ENCODE measurements around the gene ZBTB45. TPM values are rescaled to one million over a fixed set of nuclear protein-coding genes. Genes with fewer than 3 reads are reported as not detected.

ZBTB45 gene
- total RNA-seq, 1 experiment from 2014 or later: 14.8 TPM

GRCh38 chr19:58518256-58519086 lies 1.1 kb downstream of the ZBTB45 start:
- DNase-seq: no peak
- H3K9me3 ChIP-seq: no peaks in the 10 kb centered on the region
- BruUV-seq (replicated peaks): no TSS peak
- intact Hi-C loops (cut with micrococcal nuclease; ENCODE audit: unreplicated experiment): loop anchor here (1.0 to 2.0 kb wide), 8 partner anchors 19 to 190 kb away; partner anchors contain the start of genes RPS5, TRIM28, UBE2M and ZNF324
- H3K4me3 ChIP-seq (ENCODE audit: low read depth, low read length): peak overlapping the region; percentile 55
- ChIA-PET CTCF (interaction anchor here (0.9 to 2.2 kb wide), 10 partner anchors 14 to 156 kb away, joined by 3 to 22 read pairs (median 4); partner anchors contain the start of genes CHMP2A, TRIM28, ZNF324B and ZNF497), POLR2A (interaction anchor here (0.6 to 2.2 kb wide), 2 partner anchors 25 to 279 kb away, joined by 4 to 37 read pairs; partner anchors contain the start of gene TRIM28)
- no peaks in the 10 kb centered on the region for H3K27me3 ChIP-seq (replicated peaks; ENCODE audit: control insufficient read depth, insufficient read depth, low read length)
- peaks cover 3% of the 10 kb centered on the region; the same call in 1 of the 2 replicates for H3K36me3 ChIP-seq (ENCODE audit: control insufficient read depth, insufficient read depth, low read length)
- H3K27me3 Mint-ChIP-seq (ENCODE audit: insufficient read depth, unreplicated experiment): no peaks in the 10 kb centered on the region
- H3K4me3 Mint-ChIP-seq (ENCODE audit: unreplicated experiment): peak overlapping the region; percentile 85
- H3K4me1 ChIP-seq: peaks cover 13% of the 10 kb centered on the region
- peaks cover 44% of the 10 kb centered on the region for H3K36me3 Mint-ChIP-seq (ENCODE audit: insufficient read depth, unreplicated experiment)
- peak overlapping the region; percentile 85 for H3K27ac Mint-ChIP-seq (ENCODE audit: unreplicated experiment)
- no peak for TF ChIP-seq CTCF (IDR thresholded peaks at IDR 0.05; ENCODE audit: insufficient read depth in 1 of 2, low read depth in 1 of 2, low read length in 1 of 2, severe bottlenecking in 1 of 2, unreplicated experiment in 1 of 2)
- peaks cover 20% of the 10 kb centered on the region for H3K4me1 Mint-ChIP-seq (ENCODE audit: low read depth, unreplicated experiment)
- no peaks in the 10 kb centered on the region for H3K9me3 Mint-ChIP-seq (ENCODE audit: unreplicated experiment)

DNA sequence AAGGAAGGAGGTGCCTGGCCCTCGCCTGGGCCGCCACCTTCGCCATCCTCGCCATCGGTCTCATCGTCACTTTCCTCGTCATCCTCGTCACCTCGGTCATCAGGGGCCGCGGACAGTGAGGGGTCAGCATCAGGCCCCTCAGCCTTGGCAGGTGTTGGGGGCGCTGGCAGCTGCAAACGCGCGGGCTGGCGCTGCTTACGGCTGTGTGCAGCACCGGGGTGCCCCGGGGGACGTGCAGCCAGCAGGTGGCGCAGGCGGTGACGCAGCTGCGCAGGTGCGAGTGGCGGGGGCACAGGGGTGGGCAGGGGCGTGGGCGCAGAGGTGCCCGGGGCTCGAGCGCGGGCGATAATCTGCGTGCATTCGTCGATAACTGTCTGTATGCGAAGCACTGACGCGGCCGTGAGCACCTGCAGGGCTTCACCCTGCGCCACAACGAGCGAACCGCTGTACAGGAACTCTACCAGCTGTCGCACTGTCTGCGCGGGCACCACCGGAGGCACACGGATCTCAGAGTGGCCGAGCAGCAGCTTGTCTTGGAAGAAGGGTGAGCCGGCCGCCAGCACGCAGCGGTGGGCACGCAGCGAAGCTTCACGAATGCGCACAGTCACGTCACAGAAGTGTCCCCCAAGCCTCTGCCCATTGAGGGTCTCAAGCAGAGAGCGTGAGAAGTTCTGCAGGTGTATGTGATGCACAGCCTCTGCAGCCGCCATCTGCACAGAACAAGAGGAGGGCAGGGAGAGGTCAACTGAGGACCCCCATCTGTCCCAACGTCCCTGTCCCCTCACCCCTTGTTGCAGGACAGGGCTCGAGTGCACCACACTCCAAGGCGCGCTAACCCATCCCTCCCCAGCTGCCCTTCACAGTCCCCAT lies 2.4 kb downstream of the ZBTB45 start:
- peaks cover 3% of the 10 kb centered on the region; the same call in 1 of the 2 replicates for H3K36me3 ChIP-seq (ENCODE audit: control insufficient read depth, insufficient read depth, low read length)
- H3K27me3 Mint-ChIP-seq (ENCODE audit: insufficient read depth, unreplicated experiment): no peaks in the 10 kb centered on the region
- DNase-seq: no peak
- peaks cover 52% of the 10 kb centered on the region for H3K36me3 Mint-ChIP-seq (ENCODE audit: insufficient read depth, unreplicated experiment)
- intact Hi-C loops (cut with micrococcal nuclease; ENCODE audit: unreplicated experiment): no loop called here
- no peaks in the 10 kb centered on the region for H3K9me3 ChIP-seq
- no TSS peak for BruUV-seq (replicated peaks)
- ChIA-PET POLR2A (no interaction called here), CTCF (no interaction called here)
- no peak overlapping the region for H3K4me3 Mint-ChIP-seq (ENCODE audit: unreplicated experiment)
- H3K27ac Mint-ChIP-seq (ENCODE audit: unreplicated experiment): no peak overlapping the region
- no peak for TF ChIP-seq CTCF (IDR thresholded peaks at IDR 0.05; ENCODE audit: insufficient read depth in 1 of 2, low read depth in 1 of 2, low read length in 1 of 2, severe bottlenecking in 1 of 2, unreplicated experiment in 1 of 2)
- H3K4me1 Mint-ChIP-seq (ENCODE audit: low read depth, unreplicated experiment): peaks cover 23% of the 10 kb centered on the region
- H3K4me3 ChIP-seq (ENCODE audit: low read depth, low read length): no peak overlapping the region
- no peaks in the 10 kb centered on the region for H3K9me3 Mint-ChIP-seq (ENCODE audit: unreplicated experiment)
- no peaks in the 10 kb centered on the region for H3K27me3 ChIP-seq (replicated peaks; ENCODE audit: control insufficient read depth, insufficient read depth, low read length)
- H3K4me1 ChIP-seq: peaks cover 13% of the 10 kb centered on the region

DNA sequence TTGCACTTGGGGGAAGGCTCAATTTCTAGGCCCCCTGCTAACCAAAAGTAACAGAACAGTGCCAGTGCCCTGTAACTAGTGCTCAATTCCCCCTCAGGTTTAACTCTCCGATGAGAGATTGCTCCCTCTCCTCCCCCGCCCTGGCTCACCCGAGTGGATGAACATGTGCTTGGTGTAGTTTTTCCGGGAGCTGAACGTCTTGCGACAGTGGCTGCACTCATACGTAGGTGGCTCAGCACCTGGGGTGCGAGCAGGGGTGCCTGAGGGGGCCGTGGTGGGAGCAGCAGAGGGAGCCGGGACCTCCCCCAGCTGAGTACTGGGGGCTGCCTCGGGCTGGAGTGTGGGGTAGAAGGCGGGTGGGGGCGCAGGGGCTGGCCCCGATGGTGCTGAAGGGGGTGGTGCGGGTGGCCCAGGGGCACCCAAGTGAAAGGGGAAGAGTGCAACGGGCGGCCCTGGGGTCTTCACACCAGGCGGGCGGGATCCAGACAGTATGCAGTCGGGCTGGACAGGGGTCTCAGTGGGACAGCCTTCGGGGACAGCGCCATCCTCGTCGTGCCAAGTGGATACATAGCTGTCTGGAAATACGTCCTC lies 3.3 kb downstream of the ZBTB45 start:
- POLR2A ChIA-PET: no interaction called here
- no peak overlapping the region for H3K27ac Mint-ChIP-seq (ENCODE audit: unreplicated experiment)

More for the DNA sequence above, 3.3 kb downstream of the ZBTB45 start:
- Histone ChIP-seq H3K36me3 (ENCODE audit: control insufficient read depth, insufficient read depth, low read length) (peaks cover 3% of the 10 kb centered on the region; the same call in 1 of the 2 replicates), H3K9me3 (no peaks in the 10 kb centered on the region), H3K27me3 (replicated peaks; ENCODE audit: control insufficient read depth, insufficient read depth, low read length) (no peaks in the 10 kb centered on the region), H3K4me3 (ENCODE audit: low read depth, low read length) (no peak overlapping the region), H3K4me1 (peaks cover 13% of the 10 kb centered on the region)
- TF ChIP-seq CTCF (IDR thresholded peaks at IDR 0.05; ENCODE audit: insufficient read depth in 1 of 2, low read depth in 1 of 2, low read length in 1 of 2, severe bottlenecking in 1 of 2, unreplicated experiment in 1 of 2): no peak
- DNase-seq: no peak
- peaks cover 57% of the 10 kb centered on the region for H3K36me3 Mint-ChIP-seq (ENCODE audit: insufficient read depth, unreplicated experiment)
- intact Hi-C loops (cut with micrococcal nuclease; ENCODE audit: unreplicated experiment): no loop called here
- H3K27me3 Mint-ChIP-seq (ENCODE audit: insufficient read depth, unreplicated experiment): no peaks in the 10 kb centered on the region
- no peaks in the 10 kb centered on the region for H3K9me3 Mint-ChIP-seq (ENCODE audit: unreplicated experiment)
- CTCF ChIA-PET: interaction anchor here (0.7 kb wide), 1 partner anchor 23 kb away, joined by 7 read pairs; no protein-coding TSS in a partner anchor
- no peak overlapping the region for H3K4me3 Mint-ChIP-seq (ENCODE audit: unreplicated experiment)
- BruUV-seq (replicated peaks): no TSS peak
- peaks cover 27% of the 10 kb centered on the region for H3K4me1 Mint-ChIP-seq (ENCODE audit: low read depth, unreplicated experiment)
